Activated CD4-positive, alpha-beta T cell treated with anti-CD3 and anti-CD28 coated beads, Interleukin-2, amount 50 U/mL, for 24 hours (primary cell): ENCODE data around the gene ZC3H13.

Experiments
- DNase-seq, 2 donors: peaks; one replicate each; pipeline ENCODE4 v3.0.0-alpha.2; 2020; ENCODE audit warnings: low read depth in 1 of 2, low spot score in 1 of 2

The ZC3H13 gene

DNA sequence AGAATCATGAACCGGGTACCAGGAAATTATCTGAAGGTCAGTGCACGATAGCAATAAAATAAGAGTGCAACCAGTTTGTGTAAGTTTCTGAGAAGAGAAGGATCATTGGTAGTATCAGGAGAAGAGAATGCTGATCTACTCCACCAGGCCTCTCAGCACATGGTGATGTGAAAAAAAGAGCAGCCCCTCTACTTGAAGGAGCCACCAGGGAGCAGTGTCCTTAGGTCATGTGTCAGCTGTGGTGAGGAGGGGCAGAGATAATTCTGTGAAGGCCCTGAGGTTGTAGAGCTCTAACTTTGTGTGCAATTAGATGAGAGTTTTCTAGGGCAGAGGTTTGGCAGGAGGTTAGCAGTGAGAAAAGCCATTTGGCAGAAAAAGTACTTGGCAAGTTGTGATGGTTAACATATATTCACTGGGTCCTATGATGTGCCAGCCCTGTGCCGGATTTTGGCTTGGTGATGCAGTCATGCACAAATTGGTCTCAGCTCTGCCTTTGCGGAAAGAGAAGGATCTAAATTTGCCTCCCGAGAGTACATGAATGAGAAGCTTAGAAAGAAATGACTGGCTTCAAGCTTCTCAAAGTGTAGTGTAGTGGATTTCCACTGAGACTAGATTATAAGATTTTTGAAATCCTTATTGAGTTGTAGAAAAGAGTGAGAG, 19.2 kb upstream of the ZC3H13 start:
- DNase-seq, result no peak

DNA sequence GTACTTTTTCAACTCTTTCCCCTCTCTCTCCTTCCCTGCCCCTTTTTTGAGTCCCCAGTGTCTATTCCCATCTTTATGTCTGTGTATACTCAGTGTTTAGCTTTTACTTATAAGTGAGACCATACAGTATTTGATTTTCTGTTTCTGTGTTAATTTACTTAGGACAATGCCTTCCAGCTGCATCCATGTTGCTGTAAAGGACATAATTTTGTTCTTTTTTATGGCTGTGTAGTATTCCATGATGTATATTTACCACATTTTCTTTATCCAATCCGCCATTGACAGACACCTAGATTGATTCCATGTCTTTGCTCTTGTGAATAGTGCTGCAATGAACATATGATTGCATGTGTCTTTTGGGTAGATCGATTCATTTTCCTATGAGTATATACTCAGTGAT, 10.7 kb upstream of the ZC3H13 start:
- DNase-seq, result no peak

DNA sequence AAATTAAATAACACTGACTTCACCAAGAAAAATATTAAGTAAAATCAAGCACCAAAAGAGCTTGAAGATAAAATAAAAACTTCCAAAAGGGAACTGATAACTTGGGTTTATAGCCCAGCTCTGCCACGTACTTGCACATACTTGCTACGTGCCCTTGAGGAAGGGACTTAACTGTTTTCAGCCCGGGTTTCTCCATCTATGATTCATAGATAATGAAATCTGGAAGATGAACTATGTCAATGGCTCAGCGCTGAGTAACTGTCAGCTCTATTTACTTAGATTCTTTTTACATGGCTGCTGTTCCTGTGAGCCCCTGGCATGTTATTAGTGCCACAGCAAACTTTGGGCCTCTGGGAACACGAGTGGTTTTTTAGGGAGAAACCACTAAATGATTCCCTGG, 9.6 kb upstream of the ZC3H13 start:
- DNase-seq, result no peak

DNA sequence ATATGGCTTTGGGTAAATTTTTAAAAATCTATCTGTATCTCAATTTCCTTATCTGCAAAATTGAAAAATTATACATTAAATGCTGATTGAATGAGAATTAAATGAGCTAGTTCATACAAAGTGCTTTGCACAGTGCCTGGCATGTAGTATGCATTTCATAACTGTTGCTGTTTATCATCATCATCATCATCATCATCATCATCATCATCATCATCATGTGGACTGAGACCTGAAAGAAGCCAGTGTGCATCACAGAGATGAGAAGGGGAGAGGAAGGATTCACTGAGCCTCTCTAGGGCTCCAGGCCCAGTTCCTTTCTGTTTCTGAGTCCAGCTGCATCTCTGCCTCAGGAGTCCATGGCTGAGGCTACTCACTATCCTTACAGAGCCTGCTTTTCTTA, 6.9 kb upstream of the ZC3H13 start:
- DNase-seq, result no peak

DNA sequence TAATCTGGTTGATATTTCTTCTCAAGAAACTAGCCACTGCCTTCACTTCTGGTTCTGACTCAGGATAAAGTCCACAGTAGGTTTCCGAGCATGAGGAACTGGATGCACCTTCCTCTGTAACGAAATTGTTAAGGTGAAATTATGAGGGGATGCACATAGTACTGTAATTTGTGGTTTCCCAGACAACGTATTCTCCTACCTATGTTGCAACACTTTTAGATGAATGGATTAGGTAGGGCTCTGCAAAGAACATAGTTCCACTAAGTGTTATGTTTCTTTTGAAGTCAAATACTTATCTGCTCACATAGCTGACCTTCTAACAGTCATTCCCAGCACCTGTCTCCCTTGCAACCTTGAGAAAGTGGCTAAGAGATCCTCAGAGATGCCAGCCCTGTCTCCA, 5.7 kb upstream of the ZC3H13 start:
- DNase-seq, result no peak

DNA sequence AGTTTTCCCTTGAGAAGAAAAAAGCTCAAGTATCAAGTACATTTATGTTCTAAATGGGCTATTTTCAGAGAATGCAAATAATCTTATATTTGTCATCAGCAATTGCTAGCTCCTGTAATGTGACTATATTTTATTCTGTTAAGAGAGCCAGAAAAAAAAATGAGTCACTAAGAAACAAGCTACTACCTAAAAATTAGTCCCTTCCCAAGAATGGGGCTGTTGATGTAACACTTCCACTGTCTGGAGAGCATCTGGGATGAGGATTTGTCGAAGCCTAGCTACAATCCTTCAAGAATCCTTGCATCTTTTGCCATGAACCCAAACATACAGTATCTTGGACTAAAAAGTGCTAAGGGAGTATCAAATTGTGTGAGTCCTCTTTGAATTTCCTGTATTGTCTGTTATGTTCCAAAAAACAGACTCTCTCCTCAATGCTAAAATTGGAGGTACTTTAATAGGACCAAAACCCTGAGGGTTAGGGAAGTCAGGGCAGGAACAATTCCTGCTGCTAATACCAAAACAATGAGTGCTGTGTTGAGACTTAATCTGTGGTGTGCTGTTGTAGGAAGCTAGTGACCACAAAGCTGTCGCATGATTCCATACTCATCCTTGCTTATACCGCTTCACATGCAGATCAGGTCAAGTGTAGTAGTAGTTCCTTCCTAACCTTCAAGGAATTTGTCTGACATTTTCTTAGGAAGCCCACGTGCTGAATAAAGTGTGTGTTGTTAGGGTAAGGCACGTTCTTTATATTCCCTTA, 4.9 kb upstream of the ZC3H13 start:
- DNase-seq, result no peak

DNA sequence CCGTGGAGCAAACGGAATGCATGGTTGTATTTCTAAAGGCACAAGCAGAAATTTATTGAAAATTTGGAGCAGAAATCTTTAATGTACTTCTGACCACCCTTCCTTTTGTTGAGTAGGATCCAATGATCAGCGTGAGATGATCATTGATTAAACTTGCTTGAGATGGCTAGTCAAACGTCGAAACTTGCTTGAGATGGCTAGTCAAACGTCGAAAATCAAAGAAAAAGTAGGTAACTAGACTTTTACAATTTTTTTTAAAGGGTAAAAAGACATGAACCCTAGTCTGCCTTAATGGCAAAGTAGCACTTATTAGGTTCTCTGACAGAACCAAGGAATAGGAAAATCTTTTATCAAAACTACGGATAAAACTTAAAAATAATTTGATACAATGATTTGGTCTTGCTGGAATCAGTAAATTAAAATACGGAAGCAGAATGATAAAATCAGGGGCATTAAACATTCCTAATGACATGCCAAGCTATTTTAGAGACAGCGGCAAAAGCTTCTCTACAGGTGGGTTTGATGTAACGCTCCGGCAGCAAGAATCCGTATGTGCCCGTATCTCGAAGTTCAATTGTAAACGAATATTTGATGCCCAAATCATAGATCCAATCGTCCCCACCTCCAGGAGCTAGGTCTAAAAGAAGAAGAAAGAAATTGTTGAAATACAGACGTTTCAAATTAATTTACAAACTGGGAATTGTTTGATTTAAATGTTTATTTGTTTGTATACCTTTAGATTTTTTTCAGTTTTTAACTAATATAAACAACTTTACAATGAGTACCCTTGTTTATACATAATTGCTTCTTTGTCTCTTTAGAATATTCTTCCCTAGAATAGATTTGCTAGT, 841 bp upstream of the ZC3H13 start:
- no peak for DNase-seq

DNA sequence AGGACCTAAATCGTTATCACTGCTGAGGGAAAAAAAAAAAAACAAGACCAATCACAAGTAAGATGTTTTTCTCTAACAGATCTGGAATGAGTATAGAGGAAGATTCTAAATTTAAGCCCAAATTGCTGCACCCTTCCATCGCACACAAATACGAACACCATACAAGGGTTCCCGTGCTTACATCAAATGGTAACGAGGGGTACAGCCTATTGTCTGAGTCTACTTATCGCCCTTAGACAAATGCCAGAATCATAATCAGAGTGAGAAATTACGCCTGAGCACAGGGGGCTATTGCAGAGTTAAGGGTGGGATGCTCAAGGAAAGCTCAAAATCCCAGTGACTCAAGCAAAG, 603 bp downstream of the ZC3H13 start:
- no peak for DNase-seq

DNA sequence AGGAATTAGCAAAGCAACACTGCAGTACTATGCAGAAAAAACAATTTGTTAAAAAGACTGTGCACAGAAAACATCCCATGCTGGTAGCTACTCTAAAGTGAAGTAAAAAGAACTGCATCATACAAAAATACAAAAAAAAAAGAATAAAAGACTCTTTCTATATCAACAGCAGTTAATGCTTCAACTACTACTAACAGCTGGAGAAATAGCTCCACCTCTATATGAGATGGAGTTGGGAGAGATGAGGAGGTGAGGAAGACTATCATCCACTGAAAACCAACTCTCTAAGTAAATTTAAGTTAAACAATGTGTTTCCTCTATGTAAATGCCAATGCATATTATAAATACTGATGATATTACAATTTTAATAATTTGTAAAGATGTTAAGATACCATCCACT, 1.8 kb downstream of the ZC3H13 start:
- DNase-seq, result no peak

DNA sequence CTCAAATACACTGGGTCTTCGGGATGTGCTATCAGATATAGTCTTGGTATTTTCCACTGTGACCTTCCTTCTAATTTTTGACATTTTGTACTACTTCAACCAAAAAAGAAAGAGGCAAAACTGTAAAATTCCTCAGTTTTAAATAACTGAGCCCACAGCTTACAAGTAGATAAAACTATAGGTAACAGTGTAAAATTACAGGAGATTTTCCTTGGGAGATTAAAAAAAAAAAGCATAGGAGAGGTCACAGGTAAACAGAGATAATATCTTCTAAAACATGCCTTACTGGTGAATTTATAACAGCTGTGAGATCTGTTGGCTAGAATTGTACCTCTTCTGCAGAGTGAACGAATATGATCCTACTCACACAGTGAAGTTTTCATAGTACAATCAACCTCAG, 7.1 kb downstream of the ZC3H13 start:
- no peak for DNase-seq

DNA sequence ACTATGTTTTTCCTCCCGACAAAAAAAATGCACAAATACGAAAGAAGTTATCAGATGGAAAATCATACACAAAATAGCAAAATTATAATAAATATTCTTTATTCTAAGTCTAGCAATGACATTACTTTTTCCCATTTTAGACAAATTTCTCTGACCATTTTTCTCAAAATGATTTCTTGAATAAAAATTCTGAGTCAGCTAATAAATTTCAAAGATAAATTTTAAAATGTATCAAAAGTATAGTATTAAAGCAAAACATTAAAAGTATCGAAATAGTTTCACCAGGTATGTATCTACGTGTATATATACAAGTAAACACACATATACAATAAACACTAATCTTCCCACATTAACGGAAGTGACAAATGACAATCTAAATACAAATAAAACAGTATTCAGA, 8.9 kb downstream of the ZC3H13 start:
- no peak for DNase-seq

DNA sequence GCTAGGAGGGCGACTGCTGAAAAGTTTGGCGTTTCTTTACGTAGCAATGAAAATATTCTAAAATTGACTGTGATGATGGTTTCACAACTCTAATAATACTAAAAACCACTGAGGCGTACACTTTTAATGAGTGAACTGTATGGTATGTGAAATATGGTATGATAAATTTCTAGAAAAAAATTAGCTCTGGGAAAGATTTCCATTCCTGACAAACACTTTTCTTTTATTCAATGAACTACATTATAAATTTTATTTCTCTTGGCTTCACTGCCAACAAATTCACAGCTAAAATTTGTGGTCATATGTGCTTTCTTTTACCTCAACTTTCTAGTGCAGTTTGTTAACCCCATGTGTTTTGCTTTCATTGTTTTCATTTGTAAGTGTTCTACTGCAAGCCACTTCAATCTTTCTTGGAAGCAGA, 11.1 kb downstream of the ZC3H13 start:
- DNase-seq, result no peak

DNA sequence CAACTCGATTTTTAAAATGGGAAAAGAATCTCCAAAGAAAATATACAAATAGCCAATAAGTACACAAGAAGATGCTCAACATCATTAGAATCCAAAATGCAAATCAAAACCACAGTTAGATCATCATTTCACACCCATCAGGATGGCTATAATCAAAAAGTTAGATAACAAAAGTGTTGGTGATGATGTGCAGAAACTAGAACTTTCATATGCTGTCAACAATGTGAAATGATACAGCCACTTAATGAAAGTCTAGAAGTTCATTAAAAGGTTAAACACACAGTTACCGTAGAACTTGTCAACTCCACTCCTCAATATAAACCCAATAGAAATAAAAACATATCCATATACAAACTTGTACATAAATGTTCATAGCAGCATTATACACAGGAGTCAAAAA, 11.8 kb downstream of the ZC3H13 start:
- DNase-seq, result no peak

DNA sequence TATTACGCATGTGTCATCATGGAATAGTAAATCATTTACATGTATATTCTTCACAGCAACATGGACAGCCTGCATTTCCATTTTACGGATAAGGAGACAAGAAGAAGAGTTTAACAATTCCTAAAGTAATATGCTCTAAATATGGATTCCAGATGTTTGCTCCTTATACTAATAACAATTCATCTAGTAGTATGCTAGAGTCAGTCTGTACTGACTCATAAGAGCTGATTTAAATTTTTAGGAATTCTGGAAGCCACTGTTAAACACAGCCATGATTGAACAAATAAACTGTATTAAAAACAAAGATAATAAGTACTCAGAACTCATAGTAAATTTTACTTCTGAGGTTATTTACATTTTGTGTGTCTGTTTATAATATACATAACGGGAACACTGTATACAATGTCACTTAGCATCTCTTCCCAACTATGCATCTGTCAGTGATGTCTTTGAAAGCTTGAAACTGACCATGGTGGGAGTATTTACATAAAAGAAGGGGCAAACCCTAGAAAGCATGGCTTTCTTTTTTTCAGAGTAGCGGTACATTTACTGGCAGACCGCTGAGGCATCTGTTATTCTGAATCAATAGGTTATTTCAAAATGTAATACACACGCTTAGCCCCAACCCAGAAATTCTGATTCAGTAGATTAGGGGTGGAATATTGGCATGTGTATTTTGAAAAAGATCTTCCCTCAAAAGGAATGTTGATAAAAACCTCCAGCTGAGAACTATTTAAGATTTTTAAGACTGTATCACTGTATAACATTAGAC, 12.9 kb downstream of the ZC3H13 start:
- DNase-seq, result no peak

DNA sequence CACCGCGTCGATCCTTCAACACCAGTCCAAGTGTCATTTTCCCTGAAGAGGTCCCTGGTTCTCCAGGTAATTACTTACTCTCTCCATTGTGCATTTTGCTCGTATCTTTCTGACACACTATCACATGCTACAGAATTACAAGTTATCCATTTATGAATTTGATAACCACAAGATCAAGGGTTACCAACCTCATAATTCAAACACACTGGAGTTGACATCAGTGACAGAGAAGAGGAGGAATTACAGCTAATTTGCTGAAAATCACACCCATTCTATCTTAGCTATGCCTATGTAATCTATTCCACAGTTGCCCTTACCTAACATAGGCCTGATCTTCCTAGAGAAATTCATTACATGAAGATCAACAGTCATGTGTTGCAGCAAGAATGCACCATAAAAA, 14.2 kb downstream of the ZC3H13 start:
- no peak for DNase-seq

DNA sequence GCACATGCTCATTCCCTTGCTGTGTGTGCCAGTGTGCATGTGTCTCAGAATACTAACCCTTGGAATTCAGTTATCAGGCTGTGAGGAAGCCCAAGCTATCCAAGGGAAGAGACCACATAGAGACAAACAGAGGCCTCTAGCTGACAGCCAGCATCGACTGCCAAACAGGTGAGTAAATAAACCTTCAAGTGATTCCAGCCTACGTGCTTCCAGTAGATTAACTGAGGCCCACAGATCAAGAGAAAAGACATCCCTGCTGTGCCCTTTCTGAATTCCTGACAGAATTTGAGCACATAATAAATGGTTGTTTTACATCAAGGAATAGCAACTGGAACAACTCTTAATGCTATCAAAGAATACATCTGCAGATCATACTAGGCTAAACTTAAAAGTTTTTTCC, 17.5 kb downstream of the ZC3H13 start:
- no peak for DNase-seq

DNA sequence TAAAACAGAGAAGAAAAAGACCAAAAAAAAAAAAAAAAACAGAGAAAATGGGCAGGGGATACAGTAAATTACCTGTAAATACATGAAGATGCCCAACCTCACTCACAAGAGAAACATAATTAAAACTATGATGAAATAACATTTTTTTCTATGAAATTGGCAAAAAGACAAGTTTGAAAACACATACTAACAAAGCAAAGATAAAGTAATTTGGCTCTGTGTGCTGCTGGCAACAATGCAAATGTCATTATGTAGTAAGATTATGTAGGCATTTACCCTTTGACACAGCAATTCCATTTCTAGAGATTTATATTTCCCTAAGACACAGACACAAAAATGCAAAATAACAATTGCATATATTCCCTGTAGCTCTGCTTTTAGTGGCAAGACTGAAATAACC, 20.2 kb downstream of the ZC3H13 start:
- DNase-seq, result no peak

DNA sequence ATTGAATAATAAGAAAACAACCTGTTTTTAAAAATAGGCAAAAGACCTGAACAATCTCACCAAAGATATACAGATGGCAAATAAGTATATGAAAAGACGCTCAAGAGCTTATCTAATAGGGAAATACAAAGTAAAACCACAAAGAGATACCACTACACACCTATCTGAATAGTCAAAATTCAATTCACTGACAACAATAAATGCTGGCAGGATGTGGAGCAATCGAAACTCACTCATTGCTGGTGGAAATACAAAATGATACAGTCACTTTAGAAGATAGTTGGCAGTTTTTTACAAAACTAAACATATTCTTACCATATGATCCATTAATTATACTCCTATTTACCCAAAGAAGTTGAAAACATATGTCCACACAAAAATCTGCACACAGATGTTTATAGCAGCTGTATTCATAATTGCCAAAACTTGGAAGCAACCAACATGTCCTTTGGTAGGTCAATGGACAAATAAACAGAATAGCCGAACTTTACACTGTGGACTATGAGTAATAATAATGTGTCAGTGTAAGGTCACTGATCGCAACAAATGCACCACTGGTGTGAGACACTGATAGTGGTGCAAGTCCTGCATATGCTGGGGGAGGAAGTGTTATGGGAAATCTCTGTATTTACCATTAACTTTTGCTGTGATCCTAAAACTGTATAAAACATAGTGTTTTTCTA, 20.8 kb downstream of the ZC3H13 start:
- no peak for DNase-seq

DNA sequence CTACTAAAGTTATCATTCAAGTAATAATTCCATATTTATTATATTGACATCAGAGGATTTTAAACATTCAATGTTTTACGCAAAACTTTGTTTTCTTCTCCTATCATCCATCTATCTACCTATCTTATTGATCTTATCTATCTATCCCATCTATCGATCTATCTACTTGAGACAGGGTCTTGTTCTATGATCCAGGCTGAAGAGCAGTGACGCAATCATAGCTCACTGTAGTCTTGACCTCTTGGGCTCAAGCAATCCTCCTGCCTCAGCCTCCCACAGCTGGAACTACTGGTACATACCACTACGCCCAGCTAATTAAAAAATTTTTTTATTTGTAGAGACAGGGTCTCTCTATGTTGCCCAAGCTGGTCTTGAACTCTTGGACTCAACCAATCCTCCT, 27.4 kb downstream of the ZC3H13 start:
- no peak for DNase-seq

DNA sequence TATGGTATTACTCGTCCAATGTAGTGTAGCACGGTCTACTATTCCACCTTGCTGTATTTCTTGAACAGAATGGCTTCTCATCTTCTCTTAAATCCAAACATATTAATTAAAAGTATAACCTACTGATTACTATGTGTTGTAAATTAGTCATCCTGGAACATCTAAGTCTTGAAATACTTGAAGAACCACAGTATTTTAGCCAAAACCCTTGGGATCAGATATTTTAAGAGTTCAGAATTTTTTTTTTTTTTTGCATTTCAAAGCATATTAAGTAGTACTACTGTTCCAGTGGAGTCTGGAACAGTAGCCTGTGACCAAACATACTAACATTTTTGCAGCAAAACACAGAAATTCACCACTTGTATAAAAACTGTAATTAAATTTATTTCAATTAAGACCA, 30.1 kb downstream of the ZC3H13 start:
- DNase-seq, result no peak

DNA sequence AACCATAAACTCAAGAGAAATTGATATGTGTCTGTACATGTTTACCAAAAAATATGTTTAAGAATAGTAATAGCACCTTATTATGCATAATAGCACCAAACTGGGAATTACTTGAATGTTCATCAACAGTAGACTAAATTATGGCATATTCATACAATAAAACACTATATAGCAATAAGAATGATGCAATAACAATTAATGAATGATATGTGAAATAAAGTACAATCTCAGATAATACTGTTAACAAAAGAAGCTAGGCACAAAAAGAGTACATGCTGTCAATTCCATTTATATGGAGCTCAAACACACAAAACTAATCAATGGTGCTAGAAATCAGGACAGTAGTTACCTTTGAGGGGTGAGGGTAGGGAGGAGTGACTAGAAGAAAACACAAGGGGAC, 36.3 kb downstream of the ZC3H13 start:
- DNase-seq, result no peak
